Erythroblast (primary cell): Measurements from ENCODE around the gene NRL.

Experiments
- GATA1 ChIP-seq: IDR thresholded peaks from 2 replicates; pipeline ENCODE4 v1.6.1; 2011; ENCODE audit warnings: low read depth, mild to moderate bottlenecking, control low read depth, low read length, moderate library complexity
- POLR2A ChIP-seq: IDR thresholded peaks from 2 replicates; pipeline ENCODE4 v1.6.1; 2011; ENCODE audit warnings: mild to moderate bottlenecking, low read length

DNA sequence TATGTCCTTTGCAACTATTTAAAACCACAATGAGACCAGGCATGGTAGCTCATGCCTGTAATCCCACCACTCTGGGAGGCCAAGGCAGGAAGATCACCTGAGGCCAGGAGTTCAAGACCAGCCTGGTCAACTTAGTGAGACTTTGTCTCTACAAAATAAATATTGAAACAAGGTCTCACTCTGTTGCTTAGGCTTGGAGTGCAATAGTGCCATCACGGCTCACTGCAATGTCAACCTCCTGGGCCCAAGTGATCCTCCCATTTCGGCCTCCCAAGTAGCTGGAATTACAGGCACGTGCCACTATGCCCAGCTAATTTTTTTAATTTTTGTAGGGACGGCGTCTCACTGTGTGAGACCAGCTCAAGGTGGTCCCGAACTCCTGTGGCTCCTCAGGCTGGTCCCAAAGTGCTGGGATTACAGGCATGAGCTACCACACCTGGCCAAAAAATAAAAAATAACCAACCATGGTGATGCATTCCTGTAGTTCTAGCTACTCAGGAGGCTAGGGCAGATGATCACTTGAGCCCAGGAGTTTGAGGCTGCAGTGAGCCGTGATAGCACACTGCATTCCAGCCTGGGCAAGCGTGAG, 14.8 kb upstream of the NRL start:
- TF ChIP-seq POLR2A (no peak), GATA1 (no peak)
